GM21576 (cell line): ENCODE measurements around the gene DCC.

Source experiments
- ATAC-seq: cut with Tn5 transposase; IDR thresholded peaks from one replicate; pipeline ENCODE4 v1.9.1; 2021; ENCODE audit warnings: mild to moderate bottlenecking, moderate library complexity; ENCODE audit not compliant: unreplicated experiment

The DCC gene, protein sequence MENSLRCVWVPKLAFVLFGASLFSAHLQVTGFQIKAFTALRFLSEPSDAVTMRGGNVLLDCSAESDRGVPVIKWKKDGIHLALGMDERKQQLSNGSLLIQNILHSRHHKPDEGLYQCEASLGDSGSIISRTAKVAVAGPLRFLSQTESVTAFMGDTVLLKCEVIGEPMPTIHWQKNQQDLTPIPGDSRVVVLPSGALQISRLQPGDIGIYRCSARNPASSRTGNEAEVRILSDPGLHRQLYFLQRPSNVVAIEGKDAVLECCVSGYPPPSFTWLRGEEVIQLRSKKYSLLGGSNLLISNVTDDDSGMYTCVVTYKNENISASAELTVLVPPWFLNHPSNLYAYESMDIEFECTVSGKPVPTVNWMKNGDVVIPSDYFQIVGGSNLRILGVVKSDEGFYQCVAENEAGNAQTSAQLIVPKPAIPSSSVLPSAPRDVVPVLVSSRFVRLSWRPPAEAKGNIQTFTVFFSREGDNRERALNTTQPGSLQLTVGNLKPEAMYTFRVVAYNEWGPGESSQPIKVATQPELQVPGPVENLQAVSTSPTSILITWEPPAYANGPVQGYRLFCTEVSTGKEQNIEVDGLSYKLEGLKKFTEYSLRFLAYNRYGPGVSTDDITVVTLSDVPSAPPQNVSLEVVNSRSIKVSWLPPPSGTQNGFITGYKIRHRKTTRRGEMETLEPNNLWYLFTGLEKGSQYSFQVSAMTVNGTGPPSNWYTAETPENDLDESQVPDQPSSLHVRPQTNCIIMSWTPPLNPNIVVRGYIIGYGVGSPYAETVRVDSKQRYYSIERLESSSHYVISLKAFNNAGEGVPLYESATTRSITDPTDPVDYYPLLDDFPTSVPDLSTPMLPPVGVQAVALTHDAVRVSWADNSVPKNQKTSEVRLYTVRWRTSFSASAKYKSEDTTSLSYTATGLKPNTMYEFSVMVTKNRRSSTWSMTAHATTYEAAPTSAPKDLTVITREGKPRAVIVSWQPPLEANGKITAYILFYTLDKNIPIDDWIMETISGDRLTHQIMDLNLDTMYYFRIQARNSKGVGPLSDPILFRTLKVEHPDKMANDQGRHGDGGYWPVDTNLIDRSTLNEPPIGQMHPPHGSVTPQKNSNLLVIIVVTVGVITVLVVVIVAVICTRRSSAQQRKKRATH (N-terminal part only)

DNA sequence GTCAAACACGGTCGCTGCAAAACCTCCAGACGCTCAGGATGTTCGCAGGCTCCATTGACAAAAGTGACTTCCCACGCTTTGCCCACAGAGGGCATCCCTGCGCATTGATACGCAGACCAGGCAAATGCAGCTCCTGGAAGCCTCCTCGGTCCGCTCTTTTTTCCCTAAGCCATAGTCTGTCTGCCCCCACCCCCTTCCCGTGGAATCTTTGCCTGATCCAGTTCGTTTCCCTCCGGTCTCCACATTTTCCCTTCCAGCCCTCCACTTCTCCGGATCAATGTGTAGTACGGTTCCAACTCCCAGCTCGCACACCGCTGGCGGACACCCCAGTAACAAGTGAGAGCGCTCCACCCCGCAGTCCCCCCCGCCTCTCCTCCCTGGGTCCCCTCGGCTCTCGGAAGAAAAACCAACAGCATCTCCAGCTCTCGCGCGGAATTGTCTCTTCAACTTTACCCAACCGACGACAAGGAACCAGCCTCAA lies at the start of gene DCC:
TSS of gene DCC (plus strand) at position 307 of the 481 bp plus-strand sequence. CDS start 591 bp downstream, outside the sequence.
- ATAC-seq, result no peak

- ATAC-seq, result no peak
Observed at GRCh38 chr18:52310651-52311050, 29.3 kb upstream of the DCC start.

GRCh38 chr18:52311331-52311730 lies 28.7 kb upstream of the DCC start:
- ATAC-seq, result no peak

DNA sequence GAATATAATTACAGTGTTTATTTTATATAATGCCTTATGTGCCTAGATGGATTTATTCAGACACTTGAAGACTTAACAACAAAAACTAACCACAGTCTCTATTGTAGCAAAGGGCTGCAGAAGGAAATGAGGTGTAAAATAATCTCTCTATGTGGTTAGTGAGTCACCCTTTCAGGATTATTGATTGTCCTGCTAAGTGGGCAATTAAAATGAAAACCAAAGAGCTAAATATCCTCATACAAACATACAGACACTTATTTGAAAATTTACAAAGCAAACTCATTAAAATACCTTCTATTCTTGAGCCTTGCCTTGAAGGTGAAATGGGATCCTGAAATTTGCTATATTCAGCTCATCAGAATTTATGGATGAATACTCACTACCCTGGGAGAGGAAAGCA lies 27.7 kb upstream of the DCC start:
- ATAC-seq, result no peak

DNA sequence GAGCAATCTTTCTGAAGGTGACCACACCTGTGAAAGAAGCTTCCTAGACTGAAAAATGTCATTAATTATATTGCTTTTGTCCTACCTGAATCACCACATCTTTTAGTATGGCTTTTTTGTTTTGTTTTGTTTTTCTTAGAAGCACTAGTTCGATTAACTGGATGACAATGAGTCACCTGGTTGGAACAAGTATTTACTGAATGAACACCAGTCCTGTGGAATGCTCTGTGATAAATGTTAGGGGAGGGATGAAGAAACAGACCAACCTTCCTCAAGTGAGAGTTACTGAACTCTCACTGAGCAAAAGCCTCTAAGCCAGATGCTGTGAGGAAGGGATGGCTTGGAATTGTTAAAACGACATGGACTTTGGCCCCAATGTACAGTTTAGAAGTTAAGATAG lies 26.8 kb upstream of the DCC start:
- ATAC-seq, result no peak

- ATAC-seq, result no peak
Observed at GRCh38 chr18:52319424-52319983, 20.5 kb upstream of the DCC start.

- no peak for ATAC-seq
Observed at GRCh38 chr18:52322307-52322706, 17.7 kb upstream of the DCC start.

DNA sequence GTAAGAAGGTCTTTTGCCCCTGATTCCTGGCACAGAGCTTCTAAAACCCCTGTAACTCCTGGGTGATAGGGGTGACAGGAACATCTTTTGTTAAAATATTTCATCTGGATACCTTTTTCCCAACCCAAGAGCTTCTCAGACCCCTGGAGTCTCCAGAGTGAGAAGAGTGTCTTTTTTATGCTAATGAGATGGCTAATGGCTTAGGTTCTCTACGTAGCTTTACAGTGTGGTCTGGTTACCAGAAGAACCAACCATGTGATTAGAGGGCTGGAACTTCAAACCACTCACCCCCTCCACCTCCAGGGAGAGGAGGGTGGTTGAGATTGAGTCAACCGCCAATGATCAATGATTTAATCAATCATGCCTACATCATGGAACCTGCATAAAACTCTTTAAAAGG lies 16.2 kb upstream of the DCC start:
- ATAC-seq, result no peak

GRCh38 chr18:52325997-52326396 lies 14.0 kb upstream of the DCC start:
- no peak for ATAC-seq

DNA sequence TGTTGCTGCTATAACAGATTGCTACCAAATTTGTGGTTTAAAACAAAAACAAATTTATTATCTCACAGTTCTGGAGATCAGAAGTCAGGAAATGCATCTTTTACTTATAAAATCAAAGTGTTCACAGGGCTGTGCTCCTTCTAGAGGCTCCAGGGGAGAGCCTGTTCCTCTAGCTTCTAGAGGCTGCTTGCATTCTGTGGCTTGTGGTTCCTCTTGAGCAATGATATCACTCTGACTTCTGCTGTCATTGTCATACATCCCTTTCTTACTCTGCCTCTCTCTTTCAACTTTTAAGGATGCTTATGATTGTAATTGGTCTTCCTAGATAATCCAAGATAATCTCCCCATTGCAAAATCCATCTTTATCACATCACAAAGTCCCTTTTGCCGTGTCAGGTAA lies 6.1 kb upstream of the DCC start:
- no peak for ATAC-seq

DNA sequence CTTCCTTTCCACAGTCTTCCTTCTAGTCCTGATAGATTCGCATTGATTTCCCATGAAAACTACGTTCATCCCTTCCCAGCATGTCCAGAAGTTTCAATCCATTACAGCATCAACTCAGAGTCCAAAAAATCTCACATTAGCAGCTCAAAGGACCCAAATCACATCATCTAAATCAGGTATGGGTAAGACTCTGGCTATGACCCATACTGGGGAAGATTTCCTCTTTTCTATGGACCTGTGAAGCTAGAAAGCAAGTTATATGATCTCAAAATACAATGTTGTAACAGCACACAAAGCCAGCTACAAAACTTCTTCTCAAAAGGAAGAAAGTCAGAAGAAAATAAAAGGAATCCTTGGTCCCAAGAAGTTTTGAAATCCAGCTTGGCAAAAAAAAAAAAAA lies 5.7 kb upstream of the DCC start:
- ATAC-seq, result no peak

DNA sequence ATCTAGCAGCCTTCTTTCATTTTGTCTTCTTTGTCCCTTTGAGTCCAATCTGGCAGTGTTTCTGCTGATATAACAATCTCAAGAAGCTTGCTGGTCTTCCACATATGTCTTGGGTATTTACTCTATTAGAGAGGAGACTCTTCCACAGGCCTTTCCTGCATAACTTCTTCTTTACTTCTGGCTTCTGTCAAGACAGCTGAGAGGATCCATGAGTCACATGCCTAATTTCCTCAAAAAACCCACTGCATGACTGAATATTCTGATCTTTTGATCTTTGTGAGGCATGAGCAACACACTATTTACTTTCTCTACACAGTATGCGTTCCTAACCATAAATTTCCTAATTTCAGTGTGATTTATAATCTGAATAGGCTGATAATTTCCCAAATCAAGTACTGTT lies 5.1 kb upstream of the DCC start:
- no peak for ATAC-seq

DNA sequence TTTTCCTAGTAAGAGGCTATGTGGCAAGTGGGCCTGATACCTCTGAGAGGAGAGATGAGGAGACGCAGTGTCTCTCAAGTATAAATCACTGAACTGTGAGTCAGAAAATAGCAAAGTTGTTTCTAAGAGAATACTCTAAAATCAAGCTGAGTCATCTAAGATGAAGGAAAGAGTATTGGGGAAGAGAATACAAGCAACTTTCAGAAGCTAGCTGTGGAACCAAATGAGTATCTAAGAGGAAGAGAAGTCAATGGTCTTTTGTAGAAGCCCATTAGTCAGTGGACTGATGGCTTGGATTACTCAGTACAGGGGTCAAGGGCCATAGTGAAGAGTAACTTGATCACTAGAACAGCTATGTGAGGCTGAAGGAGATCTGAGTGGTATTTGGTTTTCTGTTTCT lies 2.7 kb upstream of the DCC start:
- no peak for ATAC-seq

DNA sequence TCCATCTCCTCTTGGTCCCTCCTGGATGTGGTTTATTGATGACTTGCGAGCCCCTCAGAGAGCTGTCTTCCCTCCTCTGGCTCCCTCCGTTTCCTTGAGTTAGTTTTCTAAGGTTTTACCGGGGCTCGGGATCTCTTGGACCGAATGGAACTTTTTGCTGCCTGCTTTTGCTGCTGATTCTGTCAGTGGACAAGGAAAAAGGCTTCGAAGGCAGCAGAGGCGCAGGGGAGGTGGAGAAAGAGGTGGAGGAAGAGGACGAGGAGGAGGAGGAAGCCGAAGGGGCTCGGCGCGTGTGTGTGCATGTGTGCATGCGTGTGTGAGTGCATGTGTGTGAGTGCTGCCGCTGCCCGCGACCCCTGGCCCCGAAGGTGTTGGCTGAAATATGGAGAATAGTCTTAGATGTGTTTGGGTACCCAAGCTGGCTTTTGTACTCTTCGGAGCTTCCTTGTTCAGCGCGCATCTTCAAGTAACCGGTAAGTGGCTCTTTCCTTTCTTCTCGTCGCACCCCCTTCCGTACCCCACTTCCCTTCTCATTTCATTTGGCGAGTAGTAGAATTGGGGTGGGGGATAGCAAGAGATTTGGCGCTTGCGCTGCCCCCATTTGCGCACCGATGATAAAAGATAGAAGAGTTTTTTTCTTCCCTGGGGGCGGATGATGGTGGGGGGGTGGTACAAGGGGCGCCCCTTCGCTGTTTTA lies 557 bp downstream of the DCC start:
- ATAC-seq, result no peak

- no peak for ATAC-seq
Observed at GRCh38 chr18:52341103-52341432, 1.1 kb downstream of the DCC start.

- no peak for ATAC-seq
Observed at GRCh38 chr18:52341608-52342381, 1.8 kb downstream of the DCC start.

GRCh38 chr18:52342456-52342855 lies 2.5 kb downstream of the DCC start:
- ATAC-seq, result no peak

DNA sequence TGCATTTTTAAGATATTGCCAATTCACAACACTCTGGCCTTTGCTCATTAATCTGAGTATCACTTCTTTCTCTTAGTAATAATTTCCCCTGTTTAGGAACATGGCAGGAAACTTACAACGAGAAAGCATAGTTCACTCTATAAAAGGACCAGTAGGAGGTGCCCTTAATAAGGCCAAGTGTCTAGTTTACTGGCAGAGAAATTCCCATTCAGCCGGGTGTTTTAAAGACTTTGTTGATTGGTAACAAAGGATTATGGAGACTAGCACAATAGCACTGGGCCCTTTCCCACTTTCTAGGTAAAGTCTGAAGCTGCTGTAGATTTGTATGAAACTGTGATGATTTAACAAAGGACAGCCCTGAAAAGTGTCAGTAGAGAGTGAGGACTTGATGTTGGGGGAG lies 3.1 kb downstream of the DCC start:
- ATAC-seq, result no peak

GRCh38 chr18:52343731-52344340 lies 3.8 kb downstream of the DCC start:
- ATAC-seq, result no peak
